Stimulated activated CD4-positive, alpha-beta T cell treated with anti-CD3 and anti-CD28 coated beads, Interleukin-1b, Interleukin-23, amount 100 ng/mL, for 1 hour (primary cell): Measurements from ENCODE around the gene PRKAA2.

Experiments
- DNase-seq, 2 donors: peaks; one replicate each; pipeline ENCODE4 v3.0.0-alpha.2; 2020; ENCODE audit warnings: low read depth in 2 of 2

PRKAA2 gene

DNA sequence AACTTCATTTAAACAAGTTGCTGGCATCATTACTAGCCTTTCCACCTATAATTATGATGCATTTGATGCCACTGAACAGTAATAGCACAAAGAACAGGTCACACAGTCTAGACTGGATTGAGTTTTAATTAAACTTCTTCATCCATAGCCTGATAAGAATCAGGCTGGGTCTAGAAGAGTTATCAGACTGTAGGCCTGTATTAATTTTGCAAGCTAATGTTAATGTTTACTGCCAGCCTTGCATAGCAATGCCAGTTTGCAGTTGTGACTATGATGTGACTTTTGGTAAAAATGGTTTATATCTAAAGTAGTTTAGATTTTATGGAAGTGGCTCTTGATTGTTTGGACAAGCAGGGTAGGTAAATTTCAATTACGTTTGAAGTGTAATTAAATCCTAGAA is 68.0 kb downstream of the PRKAA2 start:
- no peak for DNase-seq

DNA sequence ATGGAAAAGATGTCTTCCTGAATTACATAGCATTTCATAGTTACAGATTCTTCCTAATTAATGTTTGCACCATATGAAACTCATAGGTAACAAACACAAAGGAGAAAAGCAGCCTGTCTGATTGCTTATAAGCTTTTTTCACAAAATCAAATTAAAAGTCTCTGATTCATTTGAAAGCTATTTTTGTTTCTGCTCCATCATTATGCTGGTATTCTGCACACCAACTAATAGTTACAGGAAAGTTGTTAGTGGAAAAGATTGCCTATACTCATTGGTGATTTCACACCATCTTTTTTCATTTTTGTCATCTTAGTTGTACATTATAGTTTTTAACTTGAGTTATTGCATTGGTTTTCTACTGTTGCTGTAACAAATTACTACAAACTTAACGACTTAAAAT is 70.0 kb downstream of the PRKAA2 start:
- no peak for DNase-seq

DNA sequence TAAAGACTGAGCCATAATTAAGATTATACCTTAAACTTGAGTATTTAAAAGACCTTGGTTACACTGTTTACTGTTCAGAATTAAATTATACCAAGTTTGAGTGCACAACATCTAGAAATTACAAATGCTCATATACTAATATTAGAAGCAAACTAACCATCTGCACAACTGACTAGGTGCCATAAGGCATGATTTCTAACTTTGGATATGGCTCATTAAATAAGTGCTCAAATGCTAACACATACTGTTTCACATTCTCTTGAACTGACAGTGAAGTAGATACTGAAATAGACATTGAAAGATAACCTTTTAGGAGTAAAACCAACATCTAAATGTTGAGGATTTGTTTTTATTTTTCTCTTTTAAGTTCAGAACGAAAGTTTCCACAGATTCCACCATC is 74.1 kb downstream of the PRKAA2 start:
- no peak for DNase-seq

DNA sequence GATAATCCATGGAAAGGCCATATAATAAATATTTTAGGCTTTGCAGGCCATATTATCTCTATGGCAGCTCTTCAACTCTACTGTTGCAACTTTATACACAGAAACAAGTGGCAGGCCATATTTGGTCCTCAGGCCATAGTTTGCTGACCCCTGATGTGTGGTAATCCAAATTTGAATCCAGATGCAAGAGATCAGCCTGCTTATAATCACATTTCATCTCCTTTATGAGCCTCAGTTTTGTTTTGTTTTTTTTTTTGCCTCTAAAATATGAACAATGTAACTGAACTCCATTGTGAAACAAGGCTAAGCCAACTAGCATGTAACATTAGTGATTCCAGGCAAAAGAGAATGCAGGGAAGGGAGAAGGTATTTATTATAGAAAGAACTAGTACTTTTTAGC is 81.6 kb downstream of the PRKAA2 start:
- DNase-seq: no peak

DNA sequence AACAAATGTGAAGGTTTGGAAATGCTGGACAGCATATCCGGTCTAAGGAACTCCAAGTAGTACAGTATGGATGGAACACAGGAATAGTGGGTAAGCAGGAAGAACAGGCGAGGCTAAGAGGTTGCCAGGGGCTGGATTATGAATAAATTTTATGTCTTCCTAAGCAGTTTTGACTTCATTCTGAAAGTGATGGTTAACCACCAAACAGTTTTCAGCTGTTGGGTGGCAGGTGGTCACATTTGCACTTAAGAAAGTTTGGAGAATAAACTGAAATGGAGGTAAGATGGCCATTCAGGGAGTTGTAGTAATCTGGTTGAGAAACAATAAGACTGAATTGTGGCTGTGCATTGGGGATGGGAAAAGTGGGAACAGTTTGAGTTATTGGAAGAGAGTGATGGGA is 83.8 kb downstream of the PRKAA2 start:
- DNase-seq: no peak

DNA sequence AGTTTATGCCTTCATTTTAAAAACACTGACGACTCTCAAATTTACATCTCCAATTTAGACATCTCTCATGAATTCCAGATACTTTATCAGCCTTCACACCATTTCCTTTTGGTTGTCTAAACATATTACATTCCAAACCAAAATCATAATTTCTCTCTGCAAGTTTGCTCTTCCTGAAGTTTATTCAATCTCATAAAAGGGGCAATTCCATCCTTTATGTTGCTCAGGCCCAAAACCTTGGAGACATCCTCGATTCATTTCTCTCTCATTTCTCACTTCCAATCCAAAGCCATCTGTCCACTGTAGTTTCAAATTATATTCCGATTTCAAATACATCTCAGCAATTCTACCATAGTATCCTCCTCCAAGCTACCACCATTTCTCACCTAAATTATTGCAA is 100.1 kb downstream of the PRKAA2 start:
- no peak for DNase-seq

DNA sequence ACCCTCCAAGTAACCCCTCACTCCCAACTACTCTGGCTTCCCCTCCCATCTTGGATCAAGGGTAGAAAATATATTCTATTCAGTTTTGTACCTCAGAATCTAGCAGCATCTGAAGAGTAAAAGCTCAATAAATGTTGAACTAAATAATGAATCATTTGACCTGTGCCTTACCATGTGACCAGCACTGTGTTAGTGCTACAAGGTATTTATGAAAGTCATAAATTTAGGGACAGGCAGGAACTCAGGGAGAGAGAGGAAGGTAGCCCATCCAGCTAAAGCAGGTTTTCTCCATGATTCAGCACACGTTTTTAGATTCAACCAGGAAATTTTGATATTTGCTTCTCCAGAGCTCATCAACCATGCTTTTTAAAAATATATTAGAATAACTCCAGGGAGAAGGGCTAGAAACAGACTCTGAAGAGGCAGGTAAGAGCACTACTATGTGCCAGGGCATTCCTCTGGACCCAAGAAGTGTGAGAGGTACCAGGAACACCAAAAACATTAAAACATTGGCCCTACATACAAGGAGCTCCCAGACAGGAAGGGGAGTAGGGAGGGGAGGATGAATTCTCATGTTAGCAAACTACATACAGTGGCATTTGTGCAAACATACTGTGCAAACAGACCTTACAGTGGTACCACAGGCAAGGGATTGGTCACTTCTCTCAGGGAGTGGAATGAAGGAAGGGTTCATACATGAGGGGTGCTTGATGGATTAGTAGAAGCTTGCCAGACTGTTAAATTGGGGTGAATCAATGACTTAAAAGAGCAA is 109.8 kb downstream of the PRKAA2 start:
- DNase-seq: no peak

DNA sequence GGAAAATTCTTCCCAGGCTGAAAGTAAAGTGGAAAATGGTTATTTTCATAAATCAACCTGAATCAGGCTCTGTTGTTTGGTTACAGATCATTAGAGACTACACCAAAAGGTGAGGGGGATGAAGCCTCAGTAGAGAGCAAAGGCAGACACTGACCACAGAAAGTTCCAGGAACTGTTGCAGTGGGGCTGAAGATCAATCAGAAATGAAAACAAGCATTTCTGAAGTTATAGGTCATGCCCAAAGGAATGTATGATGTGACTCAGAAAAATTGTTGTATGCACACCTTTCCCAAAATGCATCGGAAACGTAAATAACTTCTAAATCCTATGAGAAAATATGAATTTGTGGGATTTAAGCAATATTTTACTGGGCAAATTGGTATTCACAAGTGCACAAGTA is 110.8 kb downstream of the PRKAA2 start:
- DNase-seq: no peak

DNA sequence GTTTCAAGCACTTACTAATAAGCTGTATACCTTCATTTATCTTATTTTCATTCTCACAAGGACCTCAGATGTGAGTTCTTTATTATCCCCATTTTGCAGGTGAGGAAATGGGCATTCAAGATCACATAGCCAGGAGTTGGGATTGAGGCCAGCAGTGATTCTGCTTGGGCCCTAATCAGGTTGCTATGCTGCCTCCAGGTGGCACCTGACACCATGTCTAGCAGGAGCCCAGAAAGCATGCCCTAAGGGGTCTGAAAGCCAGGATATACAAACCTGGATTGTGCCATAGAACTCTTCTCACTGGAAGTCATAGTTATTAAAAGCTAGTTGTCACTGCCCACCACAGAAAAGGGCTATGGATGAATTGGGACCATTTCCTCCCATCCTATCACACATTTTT is 113.0 kb downstream of the PRKAA2 start:
- DNase-seq: no peak

DNA sequence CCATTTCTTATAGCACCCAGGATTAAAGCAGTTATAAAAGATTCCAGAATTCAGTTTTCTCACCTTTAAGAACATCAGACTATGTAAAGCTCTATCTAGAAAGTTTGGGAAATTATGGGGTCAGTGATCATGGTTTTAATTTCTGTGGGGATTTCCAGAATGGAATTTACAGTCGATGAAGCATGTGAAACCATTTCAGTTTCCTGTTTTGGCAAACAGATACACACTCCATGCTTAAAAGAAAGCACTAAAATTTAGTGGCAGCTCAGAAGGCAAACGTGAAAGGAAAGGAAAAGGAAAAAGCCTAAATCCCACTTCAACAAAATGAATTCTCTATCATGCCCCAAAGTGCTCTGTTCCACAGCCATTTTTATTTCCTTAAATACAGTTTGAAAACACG is 113.7 kb downstream of the PRKAA2 start:
- no peak for DNase-seq
